Muscle of leg (tissue), 11 donors: ENCODE results near the gene PRDM16. TPM values are rescaled to one million over a fixed set of nuclear protein-coding genes. Genes with fewer than 3 reads are reported as not detected.

Experiments used
- DNase-seq: peaks from one replicate; pipeline ENCODE4 v3.0.0; 2013
- H3K27ac ChIP-seq: one replicate; pipeline ENCODE4 v1.5.1; 2013; ENCODE audit warnings: mild to moderate bottlenecking, low read length, control low read depth
- H3K27me3 ChIP-seq: one replicate; pipeline ENCODE4 v1.6.1; 2013; ENCODE audit warnings: low read length; ENCODE audit not compliant: control insufficient read depth, insufficient read depth
- H3K36me3 ChIP-seq: one replicate; pipeline ENCODE4 v1.6.1; 2013; ENCODE audit warnings: low read length; ENCODE audit not compliant: control insufficient read depth, insufficient read depth
- H3K4me1 ChIP-seq: one replicate; pipeline ENCODE4 v1.6.1; 2013; ENCODE audit warnings: low read length; ENCODE audit not compliant: control insufficient read depth, insufficient read depth
- H3K4me3 ChIP-seq: one replicate; pipeline ENCODE4 v1.5.1; 2013; ENCODE audit warnings: low read length, control low read depth
- H3K9me3 ChIP-seq: replicated peaks from 2 replicates; pipeline ENCODE4 v1.6.1; 2013; ENCODE audit warnings: low read depth, low read length; ENCODE audit not compliant: control insufficient read depth
- WGBS: methylation state at CpG from one replicate; pipeline ENCODE4 v1.1.5; 2013; ENCODE audit warnings: missing lambda C conversion rate; ENCODE audit not compliant: insufficient coverage; 5-methylcytosine and 5-hydroxymethylcytosine counted together
- polyA plus RNA-seq, 8 donors: library from polyadenylated mRNA; unstranded; fragments of 120-200 nt; gene quantifications; one replicate each; pipeline versions ENCODE4 v1.2.1 to v1.2.3, GENCODE V29; 2013; ENCODE audit warnings: inconsistent platforms in 1 of 8, low replicate concordance in 1 of 8; ENCODE audit not compliant: insufficient read length in 8 of 8, insufficient read depth in 1 of 8
- total RNA-seq: library from RNA; stranded (reverse); fragments of 120-200 nt; gene quantifications from one replicate; pipeline ENCODE4 v1.2.4, GENCODE V29; 2013

Gene PRDM16
- total and polyA plus RNA-seq, 9 donors: 0.43 to 1.9 (median 0.95) TPM

DNA sequence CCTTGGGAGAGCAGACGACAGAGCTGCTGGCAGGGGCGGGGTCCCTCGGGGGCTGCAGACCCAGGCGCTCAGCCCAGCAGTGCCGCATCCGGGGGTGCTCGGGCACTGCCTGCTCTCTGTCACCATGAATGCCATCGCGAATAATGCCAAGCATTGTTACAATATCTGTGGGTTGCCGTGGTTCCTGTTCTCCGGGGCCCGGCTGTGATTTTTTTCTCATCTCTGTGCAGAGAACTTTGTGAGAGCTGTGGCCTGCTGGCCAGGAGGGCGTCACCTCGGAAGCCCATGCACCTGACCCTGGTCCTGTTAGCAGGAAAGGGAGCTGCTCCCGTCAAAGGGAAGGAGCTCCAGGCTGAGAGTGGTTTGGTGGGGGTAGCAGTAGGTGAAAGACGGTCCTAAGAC, 70.4 kb downstream of the PRDM16 start:
- Histone ChIP-seq H3K9me3 (no peaks in the 10 kb centered on the region), H3K27me3 (peaks cover 85% of the 10 kb centered on the region), H3K27ac (no peak overlapping the region), H3K4me1 (peaks cover 10% of the 10 kb centered on the region), H3K4me3 (no peak overlapping the region), H3K36me3 (no peaks in the 10 kb centered on the region)
- 58% methylated on average over 14 of the region's 16 CpGs for WGBS
- no peak for DNase-seq

DNA sequence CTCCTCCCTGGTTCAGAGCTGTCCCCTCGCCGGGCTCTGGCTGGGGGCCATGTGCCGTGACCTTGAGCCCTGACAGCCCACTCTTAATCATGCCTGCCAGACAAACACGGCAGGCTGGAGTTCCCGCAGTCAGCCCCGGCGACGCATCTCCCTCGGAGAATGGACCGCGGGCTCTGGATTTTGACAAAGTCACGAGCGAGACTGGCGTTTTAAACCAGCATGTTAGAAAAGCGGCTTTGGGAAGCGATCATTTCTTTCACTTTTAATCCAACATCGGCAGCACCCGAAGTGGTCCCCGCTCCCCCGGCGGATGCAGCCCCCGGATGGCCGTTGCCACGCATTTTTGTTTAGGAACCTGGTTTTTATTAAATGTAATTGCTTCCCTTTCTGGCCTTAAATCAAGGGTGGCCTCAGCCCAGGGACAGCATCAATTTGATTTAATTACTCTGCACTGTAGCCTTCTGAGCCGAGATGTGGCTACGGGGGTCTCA, 70.9 kb downstream of the PRDM16 start:
- 23% methylated on average over 16 of the region's 26 CpGs for WGBS

DNA sequence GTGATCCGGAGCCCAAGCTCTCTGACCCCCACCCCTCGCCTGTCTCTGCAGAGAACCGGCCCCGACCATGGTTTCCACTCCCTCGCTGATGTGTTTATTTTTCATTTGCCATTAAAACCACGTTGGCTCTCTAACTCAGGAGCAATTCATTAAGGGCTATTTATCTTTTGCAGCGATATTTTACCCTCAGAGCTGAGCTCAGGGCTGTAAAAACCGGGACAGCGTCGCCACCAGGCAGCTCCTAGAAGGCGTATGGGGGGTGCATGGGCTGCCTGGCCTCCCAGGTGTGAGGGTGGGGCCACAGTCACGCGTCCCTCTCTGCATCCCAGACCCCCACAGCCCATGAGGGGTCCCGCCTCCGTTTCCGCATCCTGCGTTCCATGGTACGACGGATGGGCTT, 71.4 kb downstream of the PRDM16 start:
- Histone ChIP-seq H3K27me3 (peaks cover 85% of the 10 kb centered on the region), H3K4me1 (peaks cover 3% of the 10 kb centered on the region), H3K9me3 (no peaks in the 10 kb centered on the region), H3K27ac (no peak overlapping the region), H3K36me3 (no peaks in the 10 kb centered on the region), H3K4me3 (no peak overlapping the region)
- no peak for DNase-seq
- WGBS: 46% methylated on average over 13 of the region's 19 CpGs

More for the DNA sequence above, 70.9 kb downstream of the PRDM16 start:
- no peak overlapping the region for H3K4me3 ChIP-seq
- H3K9me3 ChIP-seq: no peaks in the 10 kb centered on the region
- peaks cover 85% of the 10 kb centered on the region for H3K27me3 ChIP-seq
- no peak for DNase-seq
- peaks cover 7% of the 10 kb centered on the region for H3K4me1 ChIP-seq
- no peak overlapping the region for H3K27ac ChIP-seq
- H3K36me3 ChIP-seq: no peaks in the 10 kb centered on the region

DNA sequence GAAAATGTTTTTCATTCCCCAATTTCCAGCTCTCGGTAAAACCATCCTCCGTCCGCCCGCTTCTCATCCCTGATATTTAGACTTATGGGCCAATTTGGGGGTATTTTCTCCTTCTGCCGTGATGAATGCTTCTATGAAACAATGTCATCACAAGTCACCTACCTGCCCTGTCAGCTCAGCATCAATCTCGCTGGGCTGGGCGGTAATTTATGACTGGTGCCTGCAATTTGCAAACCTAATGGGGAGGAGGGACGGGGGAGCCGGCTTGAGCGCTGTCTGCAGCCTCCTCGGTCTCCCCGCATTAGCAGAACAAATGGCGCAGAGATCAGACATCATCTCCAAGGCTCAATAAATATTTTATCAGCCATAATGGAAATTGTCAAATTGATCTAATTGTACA, 72.1 kb downstream of the PRDM16 start:
- H3K4me3 ChIP-seq: no peak overlapping the region
- no CpG with 5 or more reads among the region's 13 CpGs for WGBS
- H3K9me3 ChIP-seq: no peaks in the 10 kb centered on the region
- H3K27me3 ChIP-seq: peaks cover 85% of the 10 kb centered on the region
- H3K4me1 ChIP-seq: peaks cover 3% of the 10 kb centered on the region
- H3K36me3 ChIP-seq: no peaks in the 10 kb centered on the region
- DNase-seq: no peak
- H3K27ac ChIP-seq: no peak overlapping the region

DNA sequence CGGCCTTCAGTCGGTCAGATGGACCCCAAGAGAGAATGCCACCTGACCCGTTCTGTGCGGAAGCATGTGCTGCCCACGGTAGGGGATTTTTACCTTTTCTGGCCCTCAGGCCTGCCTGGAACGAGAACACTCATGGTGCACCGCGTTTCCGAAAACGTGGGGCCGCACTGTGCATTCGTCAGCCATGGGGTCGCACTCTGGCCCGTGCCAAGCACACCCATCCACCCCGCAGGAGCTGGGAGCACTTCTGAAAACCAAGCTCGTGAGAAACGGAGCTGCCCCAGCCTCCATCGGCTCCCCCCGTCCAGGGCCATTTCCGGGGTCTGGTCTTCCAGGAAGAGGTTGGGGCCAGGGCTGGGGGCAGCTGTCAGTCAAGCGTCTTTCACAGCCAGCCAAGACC, 72.8 kb downstream of the PRDM16 start:
- Histone ChIP-seq H3K27me3 (peaks cover 78% of the 10 kb centered on the region), H3K4me3 (no peak overlapping the region), H3K27ac (no peak overlapping the region), H3K36me3 (no peaks in the 10 kb centered on the region), H3K4me1 (peaks cover 3% of the 10 kb centered on the region), H3K9me3 (no peaks in the 10 kb centered on the region)
- 31% methylated on average over 21 of the region's 21 CpGs for WGBS
- DNase-seq: no peak

DNA sequence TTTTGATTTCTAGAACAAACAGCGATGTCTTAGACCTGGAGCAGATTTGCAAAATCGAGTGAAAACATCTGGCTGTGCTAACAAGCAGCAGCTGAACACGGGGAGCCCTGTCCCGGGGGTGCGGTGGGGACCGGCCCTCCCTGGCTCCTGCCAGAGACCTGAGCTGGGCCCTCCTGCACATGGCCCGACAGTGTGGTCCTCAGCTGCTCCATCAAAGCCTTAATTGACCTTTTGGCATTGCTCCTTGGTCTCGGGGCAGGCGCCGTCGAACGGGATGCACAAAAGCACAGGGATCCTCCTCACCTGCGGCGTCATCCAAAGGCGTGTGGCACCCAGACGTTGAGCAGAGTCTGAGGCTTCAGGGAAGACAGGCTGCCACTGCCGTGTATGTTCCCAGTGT, 73.2 kb downstream of the PRDM16 start:
- no peak for DNase-seq
- peaks cover 3% of the 10 kb centered on the region for H3K4me1 ChIP-seq
- no peaks in the 10 kb centered on the region for H3K9me3 ChIP-seq
- no peak overlapping the region for H3K27ac ChIP-seq
- peaks cover 78% of the 10 kb centered on the region for H3K27me3 ChIP-seq
- H3K36me3 ChIP-seq: no peaks in the 10 kb centered on the region
- WGBS: 26% methylated on average over 17 of the region's 17 CpGs
- no peak overlapping the region for H3K4me3 ChIP-seq

DNA sequence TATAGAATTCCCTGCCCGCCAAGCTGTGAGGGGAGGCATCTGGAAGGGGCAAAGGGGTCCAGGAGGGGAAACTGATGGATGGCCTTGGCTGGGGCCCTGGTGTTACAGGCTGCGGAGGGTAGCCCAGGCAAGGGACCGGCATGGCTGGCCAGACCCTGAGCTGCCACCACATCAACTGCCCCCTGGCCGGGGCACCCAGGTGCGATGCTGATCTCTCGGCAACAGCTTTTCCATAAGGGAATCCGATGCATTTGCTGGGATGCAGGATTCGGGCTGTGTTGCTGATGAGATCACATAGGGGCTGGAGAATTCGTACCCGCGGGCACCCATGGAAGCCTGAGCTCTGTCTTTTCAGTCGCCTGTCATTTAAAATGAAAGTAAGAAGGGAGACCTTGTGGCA, 73.7 kb downstream of the PRDM16 start:
- Histone ChIP-seq H3K4me3 (no peak overlapping the region), H3K27ac (no peak overlapping the region), H3K9me3 (no peaks in the 10 kb centered on the region), H3K4me1 (peaks cover 3% of the 10 kb centered on the region), H3K36me3 (no peaks in the 10 kb centered on the region), H3K27me3 (peaks cover 76% of the 10 kb centered on the region)
- 71% methylated on average over 12 of the region's 12 CpGs for WGBS
- no peak for DNase-seq

DNA sequence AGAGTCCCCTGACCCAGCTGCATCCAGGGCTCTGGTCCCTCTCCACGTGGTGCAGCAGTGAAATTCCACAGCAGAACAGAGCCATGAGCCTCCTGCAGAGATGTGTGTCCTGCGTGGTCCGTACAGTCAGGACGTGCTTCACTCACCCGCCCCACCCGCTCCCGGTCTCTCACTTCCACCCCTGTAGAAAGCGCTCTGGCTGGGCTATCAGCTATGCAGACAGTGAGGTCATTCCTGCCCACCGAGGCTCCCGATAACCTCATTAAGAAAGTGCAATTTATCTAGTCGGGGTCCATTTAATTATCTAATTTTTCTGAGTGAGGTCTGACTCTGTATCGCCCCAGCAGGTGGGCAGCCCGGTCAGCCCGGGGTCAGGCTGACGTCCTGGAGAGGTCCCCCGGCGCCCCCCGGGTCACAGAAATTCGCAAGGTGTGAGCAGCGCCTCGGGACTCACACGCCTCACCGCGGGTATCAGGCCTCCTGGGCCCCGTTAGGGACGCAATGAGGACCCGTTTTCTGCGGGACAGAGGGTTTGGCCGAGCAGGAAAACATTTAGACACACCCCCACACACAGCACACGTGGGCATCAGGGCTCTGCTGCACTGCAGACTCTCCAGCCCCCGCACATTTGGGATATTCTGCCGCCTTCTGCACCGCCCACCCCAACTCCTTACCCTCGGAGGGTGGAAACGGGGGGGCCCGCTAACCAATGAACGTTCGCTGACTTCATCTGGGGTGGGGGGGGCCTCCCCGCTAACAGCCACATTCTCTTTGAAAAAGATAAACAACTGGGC, 76.7 kb downstream of the PRDM16 start:
- DNase-seq: no peak
- WGBS: 47% methylated on average over 21 of the region's 39 CpGs
- Histone ChIP-seq H3K27ac (no peak overlapping the region), H3K9me3 (no peaks in the 10 kb centered on the region), H3K36me3 (no peaks in the 10 kb centered on the region), H3K4me1 (peaks cover 3% of the 10 kb centered on the region), H3K4me3 (no peak overlapping the region), H3K27me3 (peaks cover 50% of the 10 kb centered on the region)

DNA sequence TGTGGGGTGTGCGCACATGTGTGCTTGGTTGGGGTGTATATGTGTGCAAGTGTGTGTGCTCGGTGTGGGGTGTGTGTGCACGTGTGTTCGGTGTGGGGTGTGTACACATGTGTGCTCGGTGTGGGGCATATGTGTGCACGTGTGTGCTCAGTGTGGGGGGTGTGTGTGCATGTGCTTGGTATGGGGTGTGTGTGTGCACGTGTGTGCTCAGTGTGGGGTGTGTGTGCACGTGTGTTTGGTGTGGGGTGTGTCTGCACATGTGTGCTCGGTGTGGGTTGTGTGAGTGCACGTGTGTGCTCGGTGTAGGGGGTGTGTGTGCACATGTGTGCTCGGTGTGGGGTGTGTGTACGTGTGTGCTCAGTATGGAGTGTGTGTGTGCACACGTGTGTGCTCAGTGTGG, 77.5 kb downstream of the PRDM16 start:
- H3K9me3 ChIP-seq: no peaks in the 10 kb centered on the region
- H3K27me3 ChIP-seq: peaks cover 43% of the 10 kb centered on the region
- peaks cover 3% of the 10 kb centered on the region for H3K4me1 ChIP-seq
- DNase-seq: no peak
- no peaks in the 10 kb centered on the region for H3K36me3 ChIP-seq
- H3K4me3 ChIP-seq: no peak overlapping the region
- WGBS: 89% methylated on average over 12 of the region's 14 CpGs
- no peak overlapping the region for H3K27ac ChIP-seq

DNA sequence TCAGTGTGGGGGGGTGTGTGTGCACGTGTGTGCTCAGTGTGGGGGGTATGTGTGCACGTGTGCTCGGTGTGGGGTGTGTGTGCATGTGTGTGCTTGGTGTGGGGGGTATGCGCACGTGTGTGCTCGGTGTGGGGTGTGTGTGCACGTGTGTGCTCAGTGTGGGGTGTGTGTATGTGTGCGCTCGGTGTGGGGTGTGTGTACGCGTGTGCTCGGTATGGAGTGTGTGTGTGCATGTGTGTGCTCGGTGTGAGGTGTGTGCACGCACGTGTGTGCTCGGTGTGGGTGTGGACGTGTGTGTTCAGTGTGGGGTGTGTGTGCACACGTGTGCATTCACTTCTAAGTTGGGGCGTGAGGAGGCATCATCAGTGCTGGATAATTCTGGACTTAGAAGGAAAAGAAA, 77.9 kb downstream of the PRDM16 start:
- Histone ChIP-seq H3K4me1 (peaks cover 3% of the 10 kb centered on the region), H3K9me3 (no peaks in the 10 kb centered on the region), H3K27me3 (peaks cover 39% of the 10 kb centered on the region), H3K36me3 (no peaks in the 10 kb centered on the region), H3K27ac (no peak overlapping the region), H3K4me3 (no peak overlapping the region)
- no peak for DNase-seq
- WGBS: 89% methylated on average over 18 of the region's 19 CpGs
